Right renal cortex interstitium (tissue), 3 donors: ENCODE results near the gene ARHGEF2. TPM values are rescaled to one million over a fixed set of nuclear protein-coding genes. Genes with fewer than 3 reads are reported as not detected.
"Not testable (repeated sequence)": the region's sequence is repeated elsewhere in the genome, so short reads cannot be mapped to it uniquely, and the experiment has no call there.

ENCODE experiments used
- DNase-seq, 3 donors: peaks; one replicate each; pipeline ENCODE4 v3.0.0-alpha.2; 2013; ENCODE audit warnings: low read depth in 3 of 3, low spot score in 2 of 3
- polyA plus RNA-seq, 3 donors: library from polyadenylated mRNA; unstranded; fragments of 120-200 nt; gene quantifications; one replicate each; pipeline ENCODE4 v1.2.1, GENCODE V29; 2013; ENCODE audit not compliant: insufficient read length in 3 of 3

ARHGEF2 gene
- polyA plus RNA-seq, 3 donors = 73.8 to 82.2 (median 79.5) TPM

DNA sequence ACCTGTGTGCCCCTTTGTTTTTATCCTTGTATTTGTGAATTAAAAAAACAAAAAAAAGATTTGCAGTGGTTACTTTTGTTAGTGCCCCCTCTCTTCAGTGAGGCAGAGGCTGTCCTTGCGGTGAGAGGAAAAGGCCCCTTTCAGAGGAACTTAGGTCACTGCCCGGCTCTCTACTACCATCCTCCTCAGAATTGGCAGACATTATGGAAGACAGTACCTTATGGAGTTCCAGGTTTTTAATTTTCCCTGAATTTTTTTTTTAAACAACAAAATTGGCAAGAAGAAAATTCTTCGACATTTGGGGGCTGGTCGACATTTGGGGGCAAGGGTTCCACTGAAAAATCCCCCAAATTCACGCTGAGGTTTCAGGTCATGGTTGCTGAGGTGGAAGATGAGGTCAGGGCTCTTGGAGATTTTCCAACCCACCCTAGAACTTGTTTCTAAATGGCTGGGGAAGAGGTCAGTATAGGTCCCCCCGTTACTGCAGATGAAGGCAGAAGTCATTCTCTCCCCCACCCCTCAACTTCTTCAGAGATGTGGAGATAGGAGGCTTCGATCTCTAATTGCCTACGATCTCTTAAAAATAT, 31.6 kb downstream of the ARHGEF2 start:
- DNase-seq = no peak

DNA sequence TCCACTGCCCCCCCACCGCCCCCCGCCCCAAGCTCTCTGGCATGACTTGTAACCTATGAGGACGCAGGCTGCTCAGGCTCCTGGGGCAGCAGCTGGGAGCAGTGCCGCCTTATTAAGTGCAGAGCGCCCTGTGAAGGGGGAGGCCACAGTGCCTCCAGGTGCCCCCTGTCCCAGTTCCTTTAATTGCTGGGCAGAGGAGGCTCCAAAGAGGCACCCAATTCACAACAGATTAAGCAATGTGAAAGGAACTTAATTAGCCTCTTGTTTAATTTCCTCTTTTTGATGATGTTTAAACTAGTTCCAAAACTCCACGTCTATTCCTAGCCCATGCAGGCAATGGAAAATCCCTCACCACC, 33.9 kb downstream of the ARHGEF2 start:
- no peak for DNase-seq

DNA sequence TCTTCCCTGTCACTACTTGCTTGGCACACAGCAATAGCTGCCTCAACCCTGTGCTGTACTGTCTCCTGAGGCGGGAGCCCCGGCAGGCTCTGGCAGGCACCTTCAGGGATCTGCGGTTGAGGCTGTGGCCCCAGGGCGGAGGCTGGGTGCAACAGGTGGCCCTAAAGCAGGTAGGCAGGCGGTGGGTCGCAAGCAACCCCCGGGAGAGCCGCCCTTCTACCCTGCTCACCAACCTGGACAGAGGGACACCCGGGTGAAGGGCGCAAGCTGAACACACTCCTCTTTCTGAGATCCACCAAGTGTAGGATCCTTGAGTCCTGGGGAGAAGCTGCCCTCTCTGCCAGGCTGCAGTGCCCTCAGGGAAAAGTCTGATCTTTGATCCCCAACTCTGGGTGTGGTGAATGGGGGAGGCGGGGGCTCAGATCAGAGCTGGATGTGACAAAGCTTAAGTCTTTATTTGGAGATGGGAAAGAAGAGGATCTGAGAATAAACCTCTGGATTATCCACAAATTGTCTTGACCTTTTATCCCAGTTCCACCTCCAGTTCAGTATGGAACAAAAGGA, 35.7 kb downstream of the ARHGEF2 start:
- DNase-seq = no peak

DNA sequence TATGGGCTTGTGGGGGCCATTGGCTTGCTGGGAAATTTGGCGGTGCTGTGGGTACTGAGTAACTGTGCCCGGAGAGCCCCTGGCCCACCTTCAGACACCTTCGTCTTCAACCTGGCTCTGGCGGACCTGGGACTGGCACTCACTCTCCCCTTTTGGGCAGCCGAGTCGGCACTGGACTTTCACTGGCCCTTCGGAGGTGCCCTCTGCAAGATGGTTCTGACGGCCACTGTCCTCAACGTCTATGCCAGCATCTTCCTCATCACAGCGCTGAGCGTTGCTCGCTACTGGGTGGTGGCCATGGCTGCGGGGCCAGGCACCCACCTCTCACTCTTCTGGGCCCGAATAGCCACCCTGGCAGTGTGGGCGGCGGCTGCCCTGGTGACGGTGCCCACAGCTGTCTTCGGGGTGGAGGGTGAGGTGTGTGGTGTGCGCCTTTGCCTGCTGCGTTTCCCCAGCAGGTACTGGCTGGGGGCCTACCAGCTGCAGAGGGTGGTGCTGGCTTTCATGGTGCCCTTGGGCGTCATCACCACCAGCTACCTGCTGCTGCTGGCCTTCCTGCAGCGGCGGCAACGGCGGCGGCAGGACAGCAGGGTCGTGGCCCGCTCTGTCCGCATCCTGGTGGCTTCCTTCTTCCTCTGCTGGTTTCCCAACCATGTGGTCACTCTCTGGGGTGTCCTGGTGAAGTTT, 36.4 kb downstream of the ARHGEF2 start:
- no peak for DNase-seq

DNA sequence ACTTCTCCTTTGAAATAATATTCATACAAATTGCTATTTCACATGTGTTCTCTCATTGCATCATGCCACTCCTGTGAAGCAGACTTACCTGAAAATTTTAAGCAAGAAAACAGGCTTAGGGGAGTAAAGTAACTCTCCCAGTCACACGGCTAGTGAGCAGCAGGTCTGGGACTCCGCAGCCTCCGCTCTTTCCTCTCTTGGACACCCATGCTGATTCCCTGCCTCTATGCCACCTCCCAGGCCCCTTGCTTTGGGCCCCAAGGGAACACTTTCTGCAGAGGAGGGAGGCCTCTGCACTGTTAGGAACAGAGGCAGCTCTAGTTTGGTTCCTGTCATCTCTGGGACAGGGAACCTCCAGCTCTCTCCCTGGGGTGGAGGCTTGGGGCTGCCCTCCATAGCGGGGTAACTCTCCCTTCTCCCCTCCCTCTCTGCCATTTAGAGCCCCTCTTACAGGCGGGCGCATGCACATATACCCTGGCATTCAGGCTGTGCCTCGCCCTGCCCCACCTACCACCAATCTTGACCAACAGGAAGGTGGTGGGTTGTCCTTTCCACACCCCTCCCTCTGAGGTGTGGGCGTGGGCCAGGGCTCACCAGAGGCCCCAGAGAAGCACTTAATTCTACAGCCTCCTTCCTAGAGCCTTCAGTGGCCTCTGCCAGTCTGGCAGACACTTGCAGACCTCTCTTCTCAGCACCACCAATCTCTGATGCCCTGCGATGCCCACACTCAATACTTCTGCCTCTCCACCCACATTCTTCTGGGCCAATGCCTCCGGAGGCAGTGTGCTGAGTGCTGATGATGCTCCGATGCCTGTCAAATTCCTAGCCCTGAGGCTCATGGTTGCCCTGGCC, 37.1 kb downstream of the ARHGEF2 start, which contains the start of gene RXFP4:
TSS of gene RXFP4 (plus strand) at position 646 of the 852 bp plus-strand sequence. CDS start at position 718, 72 bp downstream.
- no peak for DNase-seq

DNA sequence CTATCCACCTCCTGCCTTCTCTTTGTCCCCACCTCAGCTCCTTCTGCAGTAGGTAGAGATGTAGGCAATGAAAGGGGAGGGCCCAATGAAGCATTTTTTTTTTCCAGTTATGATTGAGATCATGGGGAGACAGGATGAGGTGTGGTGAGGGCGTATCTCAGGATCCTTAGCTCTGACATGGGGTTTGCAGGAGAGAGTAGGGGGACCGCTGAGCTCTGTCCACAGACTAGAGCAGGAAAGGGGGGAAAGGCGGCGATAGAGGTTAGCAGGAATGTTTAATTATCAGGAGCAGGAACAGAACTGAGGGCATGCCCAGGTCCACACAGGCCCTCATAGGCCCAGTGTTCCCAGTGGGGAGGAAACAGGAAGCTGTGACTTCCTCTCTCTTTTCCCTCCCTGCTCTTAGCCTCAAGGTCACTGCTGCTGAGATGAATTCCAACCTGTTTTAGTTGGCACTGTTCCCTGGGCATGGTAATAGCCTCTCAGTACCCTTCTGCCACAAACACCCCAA, 37.8 kb downstream of the ARHGEF2 start:
- no peak for DNase-seq

DNA sequence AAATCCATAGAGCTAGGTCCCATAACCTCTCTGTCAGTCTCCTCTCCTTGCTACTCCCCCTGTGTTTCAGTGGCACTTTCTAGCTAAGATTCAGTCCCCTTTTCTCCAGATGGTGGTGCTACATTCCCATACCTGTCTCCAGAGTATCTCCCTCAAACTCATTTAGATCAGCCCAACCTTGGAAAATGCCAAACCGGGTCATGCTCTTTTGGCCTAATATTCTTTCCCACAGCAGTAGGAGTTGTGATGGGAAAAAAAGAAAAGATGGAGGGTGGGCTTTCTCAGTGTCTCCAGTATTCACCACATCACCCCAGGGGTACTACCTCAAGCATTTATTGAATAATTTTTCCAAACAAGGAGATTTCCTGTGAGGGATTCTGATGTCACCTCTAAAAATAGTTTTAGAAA, 40.1 kb downstream of the ARHGEF2 start:
- DNase-seq = no peak

DNA sequence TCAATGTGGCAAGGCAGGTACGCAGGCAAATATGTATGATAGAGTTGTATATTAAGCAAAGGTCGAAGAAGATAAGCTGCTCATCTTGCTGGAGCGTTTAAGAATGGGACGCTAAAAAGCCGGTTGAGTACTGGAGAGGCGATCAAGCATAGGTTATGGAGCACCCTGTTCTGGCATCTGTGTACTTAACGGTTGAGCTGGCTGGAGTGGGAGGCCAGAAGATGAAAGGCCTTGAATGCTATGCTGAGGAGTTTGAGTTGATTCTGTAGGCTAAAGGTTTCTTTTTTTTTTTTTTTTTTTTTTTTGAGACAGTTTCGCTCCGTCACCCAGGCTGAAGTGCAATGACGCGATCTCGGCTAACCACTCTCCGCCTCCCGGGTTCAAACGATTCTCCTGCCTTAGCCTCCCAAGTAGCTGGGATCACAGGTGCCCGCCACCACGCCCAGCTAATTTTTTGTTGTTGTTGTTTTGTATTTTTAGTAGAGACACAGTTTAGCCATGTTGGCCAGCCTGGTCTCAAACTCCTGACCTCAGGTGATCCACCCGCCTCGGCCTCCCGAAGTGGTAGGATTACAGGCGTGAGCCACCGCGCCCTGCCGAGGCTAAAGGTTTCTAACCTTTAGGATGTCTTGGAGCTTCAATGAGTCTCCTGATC, 43.3 kb downstream of the ARHGEF2 start:
- no peak for DNase-seq

DNA sequence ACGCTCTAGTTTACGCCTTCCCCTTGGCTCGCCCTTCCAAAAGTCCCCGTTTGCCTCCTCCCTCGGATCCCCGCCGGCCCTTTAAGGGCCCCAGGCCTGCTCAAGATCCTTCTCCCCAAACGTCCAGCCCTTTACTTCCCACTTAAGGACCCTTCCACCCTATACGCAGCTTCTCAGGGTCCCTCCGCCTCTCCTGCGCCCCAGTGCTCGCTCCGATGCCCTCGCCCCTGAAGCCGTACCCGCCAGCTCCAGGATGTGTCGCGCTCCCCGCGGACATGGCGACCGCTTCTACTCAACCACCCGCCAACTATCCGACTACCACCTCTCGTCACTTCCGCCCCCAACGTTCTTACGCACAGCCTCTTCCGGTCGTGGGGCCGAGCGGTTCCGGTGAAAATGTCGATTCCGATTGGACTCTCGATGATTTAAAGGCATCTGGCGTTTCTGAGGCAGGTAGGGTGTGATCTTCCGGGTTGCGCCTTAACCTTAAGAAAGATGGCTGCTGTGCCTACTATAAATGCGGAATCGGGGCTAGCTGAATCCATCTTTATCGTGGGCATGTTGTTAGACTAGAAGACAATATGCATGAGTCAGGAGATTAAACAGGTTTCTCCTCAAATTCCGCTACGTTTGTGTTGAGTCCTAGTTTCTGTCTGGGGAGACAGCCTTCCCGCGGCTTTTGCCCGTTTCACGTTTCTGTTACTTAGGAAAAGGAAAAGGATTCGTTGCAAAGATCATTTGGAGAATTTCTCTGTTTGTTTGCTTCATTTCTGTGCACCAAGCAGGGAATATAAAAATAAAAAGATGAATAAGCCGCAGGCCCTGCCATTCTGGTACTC, 44.0 kb downstream of the ARHGEF2 start, which contains the start of gene KHDC4:
TSS of gene KHDC4 (minus strand) at position 317 of the 839 bp plus-strand sequence. CDS start at position 277, 40 bp downstream.
- DNase-seq = peak; percentile 93 to 99 (median 97)

DNA sequence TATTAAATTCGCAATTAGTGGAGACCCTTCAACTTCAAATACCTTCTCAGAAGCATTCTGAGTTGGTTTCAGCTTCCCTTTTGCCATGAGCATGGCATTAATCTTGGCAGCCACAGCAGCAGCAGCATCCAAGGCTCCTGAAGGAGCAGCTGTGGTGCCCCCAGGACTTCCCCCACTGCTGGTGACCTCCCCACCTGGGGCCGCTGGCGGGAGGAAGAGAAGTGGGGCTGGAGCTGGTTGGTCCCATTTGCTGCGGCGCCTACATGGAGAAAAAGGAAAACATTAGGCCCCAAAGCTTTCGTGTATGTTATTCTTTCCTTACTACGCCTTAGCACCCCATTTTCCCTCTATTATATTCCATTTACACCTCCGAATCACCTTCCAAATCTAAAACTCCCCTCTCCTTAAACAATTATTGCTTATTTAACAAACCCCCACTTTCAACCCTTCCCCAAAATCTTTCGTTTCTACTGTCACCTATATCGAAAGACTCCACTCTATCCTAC, 44.7 kb downstream of the ARHGEF2 start:
- DNase-seq = no peak

DNA sequence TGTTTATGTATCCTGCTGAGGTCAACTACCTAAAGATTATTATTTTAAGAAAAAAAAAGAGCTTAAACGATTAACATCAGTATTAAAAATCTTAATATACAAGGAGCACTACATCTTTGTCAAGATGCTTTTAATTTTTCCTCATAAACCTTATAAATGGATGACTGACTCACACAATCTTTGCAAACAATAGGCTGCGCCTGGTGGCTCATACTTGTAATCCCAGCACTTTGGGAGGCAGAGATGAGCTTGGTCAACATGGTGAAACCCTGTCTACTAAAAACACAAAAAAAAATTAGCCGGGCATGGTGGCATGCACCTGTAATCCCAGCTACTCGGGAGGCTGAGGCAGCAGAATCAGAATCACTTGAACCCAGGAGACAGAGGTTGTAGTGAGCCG, 45.9 kb downstream of the ARHGEF2 start:
- no peak for DNase-seq

DNA sequence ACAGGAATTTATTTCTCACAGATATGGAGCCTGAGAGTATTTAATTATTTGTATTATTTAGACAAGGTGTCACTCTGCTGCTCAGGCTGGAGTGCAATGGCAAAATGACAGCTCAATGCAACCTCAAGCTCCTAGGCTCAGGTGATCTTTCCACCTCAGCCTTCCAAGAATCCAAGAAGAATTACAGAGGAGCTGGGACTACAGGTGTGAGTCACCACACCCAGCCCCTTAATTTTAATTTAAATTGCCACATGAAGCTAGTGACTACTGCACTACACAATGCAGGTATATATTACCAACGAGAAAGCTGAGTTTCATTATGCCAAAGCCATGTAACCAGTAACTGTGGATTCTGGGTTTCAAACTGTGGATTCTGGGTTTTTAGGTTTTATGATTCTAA, 46.3 kb downstream of the ARHGEF2 start:
- no peak for DNase-seq

DNA sequence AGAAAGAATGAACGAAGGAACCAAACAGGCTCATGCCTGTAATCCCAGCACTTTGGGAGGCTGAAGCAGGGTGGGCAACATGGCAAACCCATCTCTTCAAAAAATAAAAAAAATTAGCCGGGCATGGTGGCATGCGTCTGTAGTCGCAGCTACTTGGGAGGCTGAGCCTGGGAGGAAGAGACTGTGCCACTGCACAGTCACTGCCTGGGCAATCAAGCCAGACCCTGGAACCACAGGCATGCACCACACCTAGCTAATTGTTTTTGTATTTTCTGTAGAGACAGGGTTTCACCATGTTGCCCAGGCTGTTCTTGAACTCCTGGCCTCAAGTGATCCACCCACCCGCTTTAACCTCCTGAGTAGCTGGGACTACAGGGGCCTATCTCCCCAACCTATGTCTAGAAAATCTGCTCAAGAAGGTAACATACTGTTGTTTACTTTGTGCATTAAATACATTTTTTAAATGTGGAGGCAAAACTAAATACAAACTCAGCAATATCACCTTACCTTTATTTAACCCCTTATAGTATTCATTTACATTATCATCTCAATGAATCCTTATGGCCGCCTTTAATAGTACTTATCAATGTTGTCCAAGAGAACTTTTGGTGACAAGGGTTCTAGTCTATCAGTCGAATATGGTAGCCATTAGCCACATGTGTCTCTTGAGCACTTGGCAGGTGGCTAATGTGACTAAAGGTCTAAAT, 46.9 kb downstream of the ARHGEF2 start:
- no peak for DNase-seq

DNA sequence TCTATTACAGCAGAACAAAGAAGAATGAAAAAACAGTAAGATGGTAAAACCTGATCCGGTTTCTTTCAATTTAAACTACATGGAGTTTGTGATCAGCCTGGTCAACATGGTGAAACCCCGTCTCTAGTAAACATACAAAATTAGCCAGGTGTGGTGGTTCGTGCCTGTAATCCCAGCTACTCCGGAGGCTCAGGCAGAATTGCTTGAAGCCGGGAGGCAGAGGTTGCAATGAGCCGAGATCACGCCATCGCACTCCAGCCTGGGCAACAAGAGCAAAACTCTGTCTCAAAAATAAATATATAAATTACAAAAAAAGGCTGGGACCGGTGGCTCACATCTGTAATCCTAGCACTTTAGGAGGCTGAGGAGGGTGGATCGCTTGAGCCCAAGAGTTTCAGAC, 47.6 kb downstream of the ARHGEF2 start:
- DNase-seq = not testable (repeated sequence)

DNA sequence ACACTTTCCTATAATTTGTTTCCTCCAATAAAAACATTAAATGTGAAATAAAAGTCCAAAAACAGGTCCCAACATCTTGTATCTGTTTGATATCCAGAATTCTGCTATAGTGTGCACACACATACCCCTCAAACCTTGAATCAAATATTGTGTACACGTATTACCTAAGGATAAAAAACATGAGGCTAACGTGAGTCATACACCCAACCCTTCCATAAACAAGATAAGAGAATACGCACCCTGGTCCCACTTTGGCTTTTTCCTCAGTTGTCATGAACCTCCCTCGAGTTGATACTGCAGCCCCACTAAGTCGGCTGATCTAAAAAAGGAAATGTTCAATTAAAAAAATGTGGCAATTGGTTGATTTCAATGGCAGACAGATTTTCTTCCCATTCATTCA, 49.3 kb downstream of the ARHGEF2 start:
- DNase-seq = no peak

DNA sequence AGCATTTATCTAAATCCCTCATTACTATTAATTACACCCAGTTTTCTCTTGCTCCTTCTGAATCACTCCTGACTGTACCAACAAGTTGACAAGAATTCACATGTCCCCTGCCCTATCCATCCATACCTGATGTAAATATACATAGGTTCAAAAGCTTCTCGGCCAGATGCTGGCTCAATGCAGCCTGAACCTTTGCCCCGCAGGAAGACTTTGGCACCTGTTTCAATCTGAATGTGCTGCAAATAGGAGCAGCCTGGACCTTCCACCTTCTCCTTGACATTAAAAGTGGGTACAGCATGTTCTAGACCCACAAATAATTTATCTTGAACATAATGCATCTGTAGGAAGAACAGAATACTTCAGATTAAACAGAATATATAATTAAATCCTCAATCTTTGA, 52.8 kb downstream of the ARHGEF2 start:
- no peak for DNase-seq

DNA sequence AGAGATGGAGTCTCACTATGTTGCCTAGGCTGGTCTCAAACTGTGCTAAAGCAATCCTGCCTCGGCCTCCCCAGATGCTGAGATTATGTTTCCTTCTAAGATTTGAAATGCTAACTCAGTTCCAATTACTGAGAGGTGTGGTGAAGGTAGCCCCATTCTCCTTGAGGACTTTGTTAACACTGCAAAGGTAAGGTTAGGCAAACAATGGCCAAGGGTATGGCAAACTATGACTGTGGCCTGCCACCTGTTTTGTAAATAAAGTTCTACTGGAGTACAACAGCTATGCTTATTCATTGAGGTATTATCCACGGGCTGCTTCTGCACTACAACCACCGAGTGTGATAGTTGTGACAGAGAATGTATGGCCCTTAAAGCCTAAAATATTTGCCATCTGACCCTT, 57.6 kb downstream of the ARHGEF2 start:
- no peak for DNase-seq

DNA sequence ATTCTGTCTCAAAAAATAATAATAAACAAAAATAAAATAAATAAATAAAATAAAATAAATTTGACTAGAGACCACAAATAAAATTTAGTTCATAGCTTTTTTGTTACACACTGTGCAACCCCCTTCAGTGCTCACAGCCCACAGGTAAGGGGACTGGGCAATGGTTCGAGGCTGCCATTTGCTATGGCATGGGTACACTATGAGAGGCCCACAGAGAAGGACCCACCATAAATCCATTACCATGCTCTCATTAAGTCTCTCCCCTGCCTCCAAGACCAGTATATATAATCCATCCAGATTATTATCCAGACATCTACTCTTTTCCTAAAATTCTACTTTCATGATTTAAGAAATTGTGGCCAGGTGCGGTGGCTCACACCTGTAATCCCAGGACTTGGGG, 58.5 kb downstream of the ARHGEF2 start:
- no peak for DNase-seq

DNA sequence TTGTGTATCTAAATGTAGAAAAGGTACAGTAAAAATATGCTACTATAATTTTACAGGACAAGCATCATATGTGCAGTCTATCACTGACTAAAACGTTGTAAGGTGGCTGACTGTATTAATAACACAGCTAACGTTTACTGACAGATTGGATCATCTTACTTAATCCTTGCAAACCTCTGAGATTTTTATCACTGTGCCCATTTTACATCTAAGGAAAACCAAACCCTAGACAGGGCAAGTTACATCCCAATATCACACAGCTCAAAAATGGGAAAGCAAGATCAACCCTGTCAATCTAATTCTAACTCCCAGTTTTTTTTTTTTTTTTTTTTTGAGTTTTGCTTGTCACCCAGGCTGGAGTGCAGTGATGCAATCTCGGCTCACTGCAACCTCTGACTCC, 59.7 kb downstream of the ARHGEF2 start:
- no peak for DNase-seq
